HepG2 (cell line): ENCODE data around the gene CBLB. TPM values are rescaled to one million over a fixed set of nuclear protein-coding genes. Genes with fewer than 3 reads are reported as not detected.

ENCODE experiments used
- ATAC-seq: fragments of 200-7000 bp; cut with Tn5 transposase; 3 replicates; pipeline ENCODE4 v1.9.1; 2020; ENCODE audit warnings: mild to moderate bottlenecking, moderate library complexity
- BruUV-seq: library from RNA; stranded (reverse); fragments of 400-500 nt; replicated peaks from 2 replicates; lab custom pipeline; 2021; lab: Mats Ljungman, UMichigan
- CTCF ChIA-PET: fragments of 300-600 bp; formaldehyde crosslinking; extraction: SDS; loops from one replicate; lab custom pipeline; 2021; ENCODE audit warnings: low total read pairs, inconsistent platforms, low intra/inter-chr PET ratio; lab: Yijun Ruan, JAX
- POLR2A ChIA-PET: fragments of 350-600 bp; sonication (Branson Sonifier 250); formaldehyde crosslinking; loops from one replicate; lab custom pipeline; 2020; ENCODE audit warnings: antibody characterized with exemption, inconsistent platforms; lab: Yijun Ruan, JAX
- DNase-seq: peaks from one replicate; pipeline ENCODE4 v3.0.0-alpha.2; 2015; ENCODE audit warnings: low spot score
- FAIRE-seq: peaks from 3 replicates; lab custom pipeline; 2011; peaks lifted over from hg19 to GRCh38; lab: Jason Lieb, UNC
- H2AFZ ChIP-seq: one replicate; pipeline ENCODE4 v1.6.1; 2011; ENCODE audit warnings: low read length, inconsistent platforms
- H3K27ac ChIP-seq: fragments of 300-600 bp; 3 replicates; pipeline ENCODE4 v1.8.0; 2011; ENCODE audit warnings: mixed run types, mild to moderate bottlenecking, mixed read lengths, low read length, inconsistent platforms; ENCODE audit not compliant: insufficient read depth; ENCODE audit errors: extremely low read length
- H3K27me3 ChIP-seq, 2 experiments: fragments of 200-600 bp in 1 of 2; 2 replicates in 1 of 2; 3 replicates in 1 of 2; pipeline versions ENCODE4 v1.6.0 to v1.8.0; 2011; ENCODE audit warnings: low read length in 2 of 2, mild to moderate bottlenecking in 2 of 2, moderate library complexity in 2 of 2, inconsistent platforms in 1 of 2; ENCODE audit not compliant: insufficient read depth in 2 of 2, control insufficient read depth in 1 of 2
- H3K36me3 ChIP-seq, 2 experiments: fragments of 200-600 bp in 1 of 2; replicated peaks in 1 of 2; 2 replicates in 1 of 2; 3 replicates in 1 of 2; pipeline versions ENCODE4 v1.5.1 to v1.8.0; 2011; ENCODE audit warnings: low read length in 2 of 2, inconsistent platforms in 1 of 2; ENCODE audit not compliant: insufficient read depth in 2 of 2, control insufficient read depth in 1 of 2
- H3K4me1 ChIP-seq: 2 replicates; pipeline ENCODE4 v1.5.1; 2012; ENCODE audit warnings: low read length, inconsistent platforms; ENCODE audit not compliant: insufficient read depth
- H3K4me2 ChIP-seq: 2 replicates; pipeline ENCODE4 v1.6.0; 2011; ENCODE audit warnings: low read depth, low read length, inconsistent platforms
- H3K4me3 ChIP-seq, 3 experiments: fragments of 200-600 bp in 1 of 3; sonication (generic), shearing (Covaris generic) in 1 of 3; replicated peaks in 1 of 3; 2 replicates each; pipeline ENCODE4 v1.5.1; 2011 to 2016; ENCODE audit warnings: low read length in 3 of 3, inconsistent platforms in 2 of 3, low read depth in 2 of 3, mild to moderate bottlenecking in 2 of 3, control low read depth in 1 of 3, mixed read lengths in 1 of 3; ENCODE audit not compliant: insufficient read depth in 1 of 3
- H3K79me2 ChIP-seq: one replicate; pipeline ENCODE4 v1.6.1; 2011; ENCODE audit warnings: low read length, inconsistent platforms; ENCODE audit not compliant: insufficient read depth
- H3K9ac ChIP-seq: 2 replicates; pipeline ENCODE4 v1.6.0; 2011; ENCODE audit warnings: mild to moderate bottlenecking, low read depth, low read length, inconsistent platforms; ENCODE audit not compliant: insufficient read depth
- H3K9me3 ChIP-seq: 2 replicates; pipeline ENCODE4 v1.5.1; 2012; ENCODE audit warnings: mild to moderate bottlenecking, low read length
- H4K20me1 ChIP-seq: 2 replicates; pipeline ENCODE4 v1.6.0; 2011; ENCODE audit warnings: inconsistent platforms, mild to moderate bottlenecking, low read length, moderate library complexity; ENCODE audit not compliant: insufficient read depth
- ATF7-NPFF ChIP-seq: sonication (generic); formaldehyde crosslinking; IDR thresholded peaks from 2 replicates; pipeline ENCODE4 v1.8.1; 2023; ENCODE audit warnings: mild to moderate bottlenecking, low read depth, missing genetic modification reagents, moderate library complexity
- FOXP1 ChIP-seq, 2 experiments: fragments of 450-650 bp in 1 of 2; IDR thresholded peaks; 2 replicates each; pipeline ENCODE4 v1.6.1; 2017 to 2018; ENCODE audit warnings: antibody characterized with exemption in 1 of 2
- GPBP1L1 ChIP-seq: sonication (generic); formaldehyde crosslinking; IDR thresholded peaks from 2 replicates; pipeline ENCODE4 v1.5.0; 2020; ENCODE audit warnings: mild to moderate bottlenecking, missing genetic modification reagents
- HOXA7 ChIP-seq: sonication (generic); formaldehyde crosslinking; IDR thresholded peaks from 2 replicates; pipeline ENCODE4 v1.8.1; 2022; ENCODE audit warnings: mild to moderate bottlenecking, missing genetic modification reagents, moderate library complexity
- KAT7 ChIP-seq: IDR thresholded peaks from 2 replicates; pipeline ENCODE4 v1.6.1; 2018; ENCODE audit warnings: borderline replicate concordance, missing compliant biosample characterization
- PHB2 ChIP-seq: fragments of 450-650 bp; IDR thresholded peaks from 2 replicates; pipeline ENCODE4 v1.6.1; 2018; ENCODE audit not compliant: partially characterized antibody
- SETDB1 ChIP-seq: sonication (generic); formaldehyde crosslinking; IDR thresholded peaks from 2 replicates; pipeline ENCODE4 v1.5.1; 2020; ENCODE audit warnings: missing genetic modification reagents, mild to moderate bottlenecking, borderline replicate concordance
- SIN3B ChIP-seq: fragments of 150-350 bp; IDR thresholded peaks from 2 replicates; pipeline ENCODE4 v1.6.1; 2014; ENCODE audit warnings: low read length
- SYNCRIP ChIP-seq: fragments of 200-400 bp; formaldehyde crosslinking; IDR thresholded peaks from 2 replicates; pipeline ENCODE4 v1.6.1; 2018; ENCODE audit warnings: mild to moderate bottlenecking, low read depth, low read length; ENCODE audit not compliant: insufficient read depth
- TARDBP ChIP-seq: sonication (generic); formaldehyde crosslinking; IDR thresholded peaks from 2 replicates; pipeline ENCODE4 v1.8.0; 2022; ENCODE audit warnings: mild to moderate bottlenecking, missing genetic modification reagents
- ZBTB43 ChIP-seq: sonication (generic); formaldehyde crosslinking; conservative IDR thresholded peaks from 2 replicates; pipeline ENCODE4 v1.4.0; 2020; ENCODE audit warnings: missing genetic modification reagents
- ZBTB46 ChIP-seq: sonication (generic); formaldehyde crosslinking; IDR thresholded peaks from 2 replicates; pipeline ENCODE4 v1.4.0; 2020; ENCODE audit warnings: mild to moderate bottlenecking, missing genetic modification reagents, borderline replicate concordance
- ZHX1 ChIP-seq: sonication (generic); formaldehyde crosslinking; IDR thresholded peaks from 2 replicates; pipeline ENCODE4 v1.8.1; 2022; ENCODE audit warnings: low read depth, mild to moderate bottlenecking, missing genetic modification reagents
- ZNF101 ChIP-seq: sonication (generic); formaldehyde crosslinking; IDR thresholded peaks from 2 replicates; pipeline ENCODE4 v1.4.0; 2020; ENCODE audit warnings: mild to moderate bottlenecking, low read depth, missing genetic modification reagents, borderline replicate concordance
- ZNF530 ChIP-seq: sonication (generic); formaldehyde crosslinking; IDR thresholded peaks from 2 replicates; pipeline ENCODE4 v1.5.0; 2020; ENCODE audit warnings: low read depth, mild to moderate bottlenecking, missing genetic modification reagents
- ZNF740 ChIP-seq: sonication (generic); formaldehyde crosslinking; IDR thresholded peaks from 2 replicates; pipeline ENCODE4 v1.4.0; 2020; ENCODE audit warnings: missing genetic modification reagents
- ZNF891 ChIP-seq: sonication (generic); formaldehyde crosslinking; IDR thresholded peaks from 2 replicates; pipeline ENCODE4 v1.5.0; 2020; ENCODE audit warnings: mild to moderate bottlenecking, missing genetic modification reagents
- WGBS: methylation state at CpG from one replicate; pipeline ENCODE4 v1.1.6; 2017; ENCODE audit warnings: low lambda C conversion rate; 5-methylcytosine and 5-hydroxymethylcytosine counted together
- in situ Hi-C: cut with HindIII; loops from 2 replicates; pipeline ENCODE4 v1.10.0; 2017; ENCODE audit warnings: low pct_unique_long_range_greater_than_20kb; ENCODE audit not compliant: extremely low pct_ligation_motif_present
- intact Hi-C: fragments of 100-400 bp; cut with micrococcal nuclease; formaldehyde crosslinking; loops from one replicate; pipeline ENCODE4 v1.10.0; 2022; ENCODE audit not compliant: unreplicated experiment
- polyA plus RNA-seq, 8 experiments: library from polyadenylated mRNA; depleted of rRNA in 3 of 8; stranded (reverse) in 7 of 8; unstranded in 1 of 8; fragments of >200 nt; fragmentation: Illumina TruSeq in 4 of 8; extraction: Trizol in 4 of 8; gene quantifications; 2 replicates each; pipeline versions ENCODE4 v1.2.1 to v1.2.3, GENCODE V29; 2011 to 2016; ENCODE audit warnings: low read depth in 4 of 8, missing spikeins in 1 of 8, mixed read lengths in 1 of 8; ENCODE audit not compliant: insufficient read depth in 1 of 8
- total RNA-seq, 5 experiments: library from RNA; depleted of rRNA; stranded (reverse); fragments of >200 nt; fragmentation: Illumina TruSeq; extraction: Trizol; gene quantifications; 2 replicates each; pipeline ENCODE4 v1.2.3, GENCODE V29; 2016; ENCODE audit warnings: low read depth in 1 of 5

Gene CBLB
- total and polyA plus RNA-seq, 2 of the 13 experiments (the other 11 are each of a cell fraction or from before 2014, with no cell fraction given): 9.8 to 16.4 TPM

- Histone ChIP-seq H3K4me1 (peaks cover 19% of the 10 kb centered on the region), H3K27me3 (no peaks in the 10 kb centered on the region), H3K27ac (no peak overlapping the region), H4K20me1 (peaks cover 8% of the 10 kb centered on the region), H3K9ac (no peak overlapping the region), H3K4me2 (no peak overlapping the region), H3K36me3 (no peaks in the 10 kb centered on the region), H3K79me2 (peaks cover 3% of the 10 kb centered on the region), H3K9me3 (no peaks in the 10 kb centered on the region), H3K4me3 (no peak overlapping the region), H2AFZ (no peak overlapping the region)
- BruUV-seq: no TSS peak
- ATAC-seq: no peak
- intact Hi-C loops (no loop called here), in situ Hi-C loops (no loop called here)
- no peak for FAIRE-seq
- POLR2A ChIA-PET: no interaction called here
- CTCF ChIA-PET: no interaction called here
- WGBS: 97% methylated on average over 1 of the region's 1 CpG
- no peak for DNase-seq
- TF ChIP-seq HOXA7 (no peak), SYNCRIP (no peak), ZNF891 (no peak), PHB2 (no peak), TARDBP (CRISPR knock-in tag) (no peak), GPBP1L1 (CRISPR knock-in tag) (no peak), ZNF101 (CRISPR knock-in tag) (no peak), ZNF530 (CRISPR knock-in tag) (no peak), FOXP1 (IDR thresholded peaks at IDR 0.05) (no peak), FOXP1 (CRISPR knock-in tag; IDR thresholded peaks at IDR 0.05) (no peak), ZBTB43 (no peak), KAT7 (CRISPR knock-in tag) (no peak), ATF7-NPFF (CRISPR knock-in tag) (no peak), SIN3B (no peak), ZHX1 (CRISPR knock-in tag) (no peak), ZNF740 (CRISPR knock-in tag) (no peak), SETDB1 (CRISPR knock-in tag) (no peak), ZBTB46 (CRISPR knock-in tag) (no peak)
These were observed 56.6 kb downstream of the CBLB start for GRCh38 chr3:105812194-105812586.
